IMR-90 (cell line): ENCODE measurements around the gene KIAA1328.

Experiments
- BHLHE40 ChIP-seq: fragments of 150-350 bp; IDR thresholded peaks from 2 replicates; pipeline ENCODE4 v1.6.1; 2016; ENCODE audit warnings: mild to moderate bottlenecking, low read depth, low read length
- CEBPB ChIP-seq: IDR thresholded peaks from 2 replicates; pipeline ENCODE4 v1.6.1; 2012; ENCODE audit warnings: low read depth, low read length, improper control_type of control experiment
- ELK1 ChIP-seq: fragments of 150-350 bp; IDR thresholded peaks from 2 replicates; pipeline ENCODE4 v1.6.1; 2016; ENCODE audit warnings: low read depth, mild to moderate bottlenecking, low read length, moderate library complexity, borderline replicate concordance
- MAFK ChIP-seq: IDR thresholded peaks from 2 replicates; pipeline ENCODE4 v1.6.1; 2012; ENCODE audit warnings: low read depth, low read length, improper control_type of control experiment
- MAZ ChIP-seq: IDR thresholded peaks from 2 replicates; pipeline ENCODE4 v1.6.1; 2012; ENCODE audit warnings: low read depth, mild to moderate bottlenecking, low read length, improper control_type of control experiment, moderate library complexity, borderline replicate concordance
- NFE2L2 ChIP-seq: fragments of 150-350 bp; IDR thresholded peaks from 2 replicates; pipeline ENCODE4 v1.6.1; 2016; ENCODE audit warnings: low read depth, mild to moderate bottlenecking, low read length
- POLR2A ChIP-seq: IDR thresholded peaks from 2 replicates; pipeline ENCODE4 v1.6.1; 2012; ENCODE audit warnings: mild to moderate bottlenecking, low read depth, low read length
- RAD21 ChIP-seq: IDR thresholded peaks from 2 replicates; pipeline ENCODE4 v1.6.1; 2012; ENCODE audit warnings: low read length, improper control_type of control experiment
- RFX5 ChIP-seq: IDR thresholded peaks from 2 replicates; pipeline ENCODE4 v1.8.0; 2012; ENCODE audit warnings: low read depth, mild to moderate bottlenecking, low read length, moderate library complexity
- SMC3 ChIP-seq: fragments of 150-350 bp; IDR thresholded peaks from 2 replicates; pipeline ENCODE4 v1.6.1; 2016; ENCODE audit warnings: low read depth, mild to moderate bottlenecking, antibody characterized with exemption, low read length, moderate library complexity
- TF ChIP-seq, protein P1 (sequence below): conservative IDR thresholded peaks from 2 replicates; pipeline ENCODE4 v1.5.1; 2012; ENCODE audit warnings: mild to moderate bottlenecking, low read depth, low read length, improper control_type of control experiment

- TF ChIP-seq NFE2L2, result no peak
- TF ChIP-seq, protein P1, sequence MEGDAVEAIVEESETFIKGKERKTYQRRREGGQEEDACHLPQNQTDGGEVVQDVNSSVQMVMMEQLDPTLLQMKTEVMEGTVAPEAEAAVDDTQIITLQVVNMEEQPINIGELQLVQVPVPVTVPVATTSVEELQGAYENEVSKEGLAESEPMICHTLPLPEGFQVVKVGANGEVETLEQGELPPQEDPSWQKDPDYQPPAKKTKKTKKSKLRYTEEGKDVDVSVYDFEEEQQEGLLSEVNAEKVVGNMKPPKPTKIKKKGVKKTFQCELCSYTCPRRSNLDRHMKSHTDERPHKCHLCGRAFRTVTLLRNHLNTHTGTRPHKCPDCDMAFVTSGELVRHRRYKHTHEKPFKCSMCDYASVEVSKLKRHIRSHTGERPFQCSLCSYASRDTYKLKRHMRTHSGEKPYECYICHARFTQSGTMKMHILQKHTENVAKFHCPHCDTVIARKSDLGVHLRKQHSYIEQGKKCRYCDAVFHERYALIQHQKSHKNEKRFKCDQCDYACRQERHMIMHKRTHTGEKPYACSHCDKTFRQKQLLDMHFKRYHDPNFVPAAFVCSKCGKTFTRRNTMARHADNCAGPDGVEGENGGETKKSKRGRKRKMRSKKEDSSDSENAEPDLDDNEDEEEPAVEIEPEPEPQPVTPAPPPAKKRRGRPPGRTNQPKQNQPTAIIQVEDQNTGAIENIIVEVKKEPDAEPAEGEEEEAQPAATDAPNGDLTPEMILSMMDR, result no peak
- TF ChIP-seq RFX5, result no peak
- no peak for TF ChIP-seq CEBPB
- TF ChIP-seq POLR2A, result no peak
- TF ChIP-seq BHLHE40, result no peak
- TF ChIP-seq MAFK, result no peak
- no peak for TF ChIP-seq MAZ
- TF ChIP-seq RAD21, result no peak
- no peak for TF ChIP-seq SMC3
- no peak for TF ChIP-seq ELK1
These were observed 370.8 kb downstream of the KIAA1328 start for GRCh38 chr18:37199741-37200140.
